Erythroblast (primary cell): ENCODE measurements around the gene C2.

Source experiments
- GATA1 ChIP-seq: IDR thresholded peaks from 2 replicates; pipeline ENCODE4 v1.6.1; 2011; ENCODE audit warnings: low read depth, mild to moderate bottlenecking, control low read depth, low read length, moderate library complexity
- POLR2A ChIP-seq: IDR thresholded peaks from 2 replicates; pipeline ENCODE4 v1.6.1; 2011; ENCODE audit warnings: mild to moderate bottlenecking, low read length

- TF ChIP-seq POLR2A (no peak), GATA1 (no peak)
Observed at GRCh38 chr6:31911826-31912585, 15.5 kb upstream of the C2 start.
